HCT116 (cell line): ENCODE data around the gene TYMS. TPM values are rescaled to one million over a fixed set of nuclear protein-coding genes. Genes with fewer than 3 reads are reported as not detected.

Source experiments
- ATAC-seq: fragments of 200-7000 bp; cut with Tn5 transposase; 2 replicates; pipeline ENCODE4 v1.9.1; 2020; ENCODE audit warnings: mild to moderate bottlenecking, moderate library complexity
- BruUV-seq: library from RNA; stranded (reverse); fragments of 400-500 nt; replicated peaks from 2 replicates; lab custom pipeline; 2021; lab: Mats Ljungman, UMichigan
- CTCF ChIA-PET: fragments of 300-600 bp; sonication (Branson Sonifier 250); formaldehyde crosslinking; loops from one replicate; lab custom pipeline; 2021; ENCODE audit warnings: antibody characterized with exemption; lab: Charles Lee
- POLR2A ChIA-PET: fragments of 300-600, 350-600 bp; sonication (Branson Sonifier 250); formaldehyde crosslinking; loops from one replicate; lab custom pipeline; 2021; ENCODE audit warnings: antibody characterized with exemption; lab: Charles Lee
- RAD21 ChIA-PET, 2 experiments: fragments of 300-600 bp; sonication (Branson Sonifier 250); formaldehyde crosslinking; loops; one replicate each; lab custom pipeline; 2023; ENCODE audit warnings: low total read pairs in 2 of 2; ENCODE audit not compliant: uncharacterized antibody in 2 of 2, unreplicated experiment in 2 of 2, low non-redundant PET in 1 of 2; lab: Charles Lee
- DNase-seq: peaks from one replicate; pipeline ENCODE4 v3.0.0-alpha.2; 2010; ENCODE audit warnings: low read depth, low spot score
- H2AFZ ChIP-seq: fragments of 200-600 bp; shearing (Covaris generic), sonication (generic); 2 replicates; pipeline ENCODE4 v1.6.1; 2017; ENCODE audit warnings: low read depth, mixed run types, mixed read lengths, antibody characterized with exemption, low read length; ENCODE audit not compliant: poor library complexity, severe bottlenecking
- H3K27ac ChIP-seq: 2 replicates; pipeline ENCODE4 v1.5.1; 2012; ENCODE audit warnings: low read depth, low read length
- H3K27me3 ChIP-seq: fragments of 200-600 bp; sonication (generic); 2 replicates; pipeline ENCODE4 v1.6.1; 2016; ENCODE audit warnings: mixed run types, low read length, mixed read lengths; ENCODE audit not compliant: insufficient read depth
- H3K36me3 ChIP-seq, 2 experiments: fragments of 200-500 bp in 1 of 2; fragments of 200-600 bp in 1 of 2; sonication (Bioruptor generic) in 1 of 2; sonication (generic) in 1 of 2; 2 replicates each; pipeline versions ENCODE4 v1.5.1 to v1.6.1; 2014 to 2016; ENCODE audit warnings: low read length in 2 of 2, inconsistent platforms in 1 of 2, mixed read lengths in 1 of 2, mixed run types in 1 of 2; ENCODE audit not compliant: insufficient read depth in 2 of 2, control insufficient read depth in 1 of 2
- H3K4me1 ChIP-seq, 2 experiments: fragments of 200-600 bp in 1 of 2; sonication (generic) in 1 of 2; 2 replicates each; pipeline versions ENCODE4 v1.5.1 to v1.6.1; 2012 to 2017; ENCODE audit warnings: low read length in 2 of 2, inconsistent platforms in 1 of 2, mild to moderate bottlenecking in 1 of 2, mixed read lengths in 1 of 2, mixed run types in 1 of 2, moderate library complexity in 1 of 2; ENCODE audit not compliant: insufficient read depth in 2 of 2, control insufficient read depth in 1 of 2
- H3K4me2 ChIP-seq: fragments of 200-600 bp; sonication (generic); 2 replicates; pipeline ENCODE4 v1.6.1; 2017; ENCODE audit warnings: mixed run types, low read length, mixed read lengths
- H3K4me3 ChIP-seq, 2 experiments: fragments of 200-600 bp in 1 of 2; sonication (generic) in 1 of 2; replicated peaks in 1 of 2; 2 replicates each; pipeline ENCODE4 v1.5.1; 2011 to 2016; ENCODE audit warnings: low read length in 2 of 2, control low read depth in 1 of 2, low read depth in 1 of 2, mild to moderate bottlenecking in 1 of 2, mixed read lengths in 1 of 2, mixed run types in 1 of 2
- H3K79me2 ChIP-seq: fragments of 200-600 bp; sonication (generic); 2 replicates; pipeline ENCODE4 v1.6.1; 2017; ENCODE audit warnings: mild to moderate bottlenecking, mixed run types, low read length, moderate library complexity, mixed read lengths; ENCODE audit not compliant: insufficient read depth
- H3K9ac ChIP-seq: fragments of 200-600 bp; sonication (generic); 2 replicates; pipeline ENCODE4 v1.6.1; 2016; ENCODE audit warnings: low read length, mixed read lengths
- H3K9me2 ChIP-seq: fragments of 200-600 bp; sonication (generic), shearing (Covaris generic); 2 replicates; pipeline ENCODE4 v1.6.1; 2017; ENCODE audit warnings: mixed run types, mild to moderate bottlenecking, moderate library complexity; ENCODE audit not compliant: insufficient read depth
- H3K9me3 ChIP-seq, 2 experiments: fragments of 200-500 bp in 1 of 2; fragments of 200-600 bp in 1 of 2; sonication (Bioruptor generic) in 1 of 2; sonication (generic) in 1 of 2; 2 replicates each; pipeline ENCODE4 v1.6.1; 2014 to 2017; ENCODE audit warnings: low read length in 2 of 2, mixed read lengths in 2 of 2, inconsistent platforms in 1 of 2, low read depth in 1 of 2, mild to moderate bottlenecking in 1 of 2, mixed run types in 1 of 2, moderate library complexity in 1 of 2; ENCODE audit not compliant: control insufficient read depth in 1 of 2, insufficient read depth in 1 of 2
- H4K20me1 ChIP-seq: fragments of 200-600 bp; sonication (generic), shearing (Covaris generic); 2 replicates; pipeline ENCODE4 v1.6.1; 2017; ENCODE audit warnings: mixed run types, mild to moderate bottlenecking, moderate library complexity; ENCODE audit not compliant: insufficient read depth
- CBX3 ChIP-seq: IDR thresholded peaks from 2 replicates; pipeline ENCODE4 v1.6.1; 2012; ENCODE audit warnings: low read depth
- CEBPB ChIP-seq: IDR thresholded peaks from 2 replicates; pipeline ENCODE4 v1.6.1; 2012; ENCODE audit warnings: low read depth
- EGR1 ChIP-seq: IDR thresholded peaks from 2 replicates; pipeline ENCODE4 v1.6.1; 2012; ENCODE audit warnings: low read depth
- ELF1 ChIP-seq: IDR thresholded peaks from 2 replicates; pipeline ENCODE4 v1.6.1; 2012; ENCODE audit warnings: low read depth, borderline replicate concordance
- EZH2phosphoT487 ChIP-seq: fragments of 200-600 bp; IDR thresholded peaks from 2 replicates; pipeline ENCODE4 v1.6.1; 2018; ENCODE audit warnings: antibody characterized with exemption, borderline replicate concordance
- JUND ChIP-seq: IDR thresholded peaks from 2 replicates; pipeline ENCODE4 v1.6.1; 2012
- POLR2AphosphoS5 ChIP-seq: IDR thresholded peaks from 2 replicates; pipeline ENCODE4 v1.6.1; 2011; ENCODE audit warnings: mild to moderate bottlenecking, low read depth, low read length, moderate library complexity
- REST ChIP-seq: IDR thresholded peaks from 2 replicates; pipeline ENCODE4 v1.6.1; 2012; ENCODE audit warnings: low read depth
- TCF7L2 ChIP-seq: IDR thresholded peaks from 2 replicates; pipeline ENCODE4 v1.7.0; 2011; ENCODE audit warnings: borderline replicate concordance, inconsistent platforms; ENCODE audit not compliant: insufficient read depth, insufficient read length; ENCODE audit errors: extremely low read depth
- YY1 ChIP-seq: IDR thresholded peaks from 2 replicates; pipeline ENCODE4 v1.6.1; 2011; ENCODE audit warnings: low read length, low read depth, moderate library complexity, mild to moderate bottlenecking; ENCODE audit not compliant: insufficient replicate concordance; ENCODE audit errors: extremely low read depth
- ZNF274 ChIP-seq: fragments of 200-500 bp; sonication (Bioruptor generic); IDR thresholded peaks from 2 replicates; pipeline ENCODE4 v1.6.1; 2014; ENCODE audit warnings: mild to moderate bottlenecking, low read depth, low read length, inconsistent platforms
- intact Hi-C: fragments of 100-400 bp; cut with micrococcal nuclease; formaldehyde crosslinking; loops from 2 replicates; pipeline ENCODE4 v1.10.0; 2022
- total RNA-seq: library from RNA; stranded (reverse); gene quantifications from one replicate; pipeline ENCODE4 v1.2.1, GENCODE V29; 2021; ENCODE audit not compliant: unreplicated experiment
- TF ChIP-seq, protein P1 (sequence below): IDR thresholded peaks from 2 replicates; pipeline ENCODE4 v1.6.1; 2011; ENCODE audit warnings: mild to moderate bottlenecking, low read length, moderate library complexity; ENCODE audit not compliant: insufficient replicate concordance; ENCODE audit errors: extremely low read depth

The TYMS gene
- total RNA-seq, 1 experiment from 2014 or later = 245 TPM

- Histone ChIP-seq H3K9me3 (no peaks in the 10 kb centered on the region), H3K9me2 (no peaks in the 10 kb centered on the region), H3K27me3 (no peaks in the 10 kb centered on the region), H3K4me1 (no peaks in the 10 kb centered on the region), H3K4me3 (no peak overlapping the region), H3K79me2 (peaks cover 12% of the 10 kb centered on the region; the same call in 1 of the 2 replicates), H3K27ac (no peak overlapping the region), H3K9ac (no peak overlapping the region), H4K20me1 (no peaks in the 10 kb centered on the region), H3K4me2 (no peak overlapping the region), H3K36me3 (peaks cover 32 to 36% of the 10 kb centered on the region in 2 experiments; a peak in 3 of 4 replicates), H2AFZ (no peak overlapping the region)
- TF ChIP-seq JUND = no peak
- TF ChIP-seq EZH2phosphoT487 = no peak
- TF ChIP-seq REST = no peak
- TF ChIP-seq ZNF274 = no peak
- no peak for TF ChIP-seq POLR2AphosphoS5
- no peak for TF ChIP-seq TCF7L2
- TF ChIP-seq, protein P1, sequence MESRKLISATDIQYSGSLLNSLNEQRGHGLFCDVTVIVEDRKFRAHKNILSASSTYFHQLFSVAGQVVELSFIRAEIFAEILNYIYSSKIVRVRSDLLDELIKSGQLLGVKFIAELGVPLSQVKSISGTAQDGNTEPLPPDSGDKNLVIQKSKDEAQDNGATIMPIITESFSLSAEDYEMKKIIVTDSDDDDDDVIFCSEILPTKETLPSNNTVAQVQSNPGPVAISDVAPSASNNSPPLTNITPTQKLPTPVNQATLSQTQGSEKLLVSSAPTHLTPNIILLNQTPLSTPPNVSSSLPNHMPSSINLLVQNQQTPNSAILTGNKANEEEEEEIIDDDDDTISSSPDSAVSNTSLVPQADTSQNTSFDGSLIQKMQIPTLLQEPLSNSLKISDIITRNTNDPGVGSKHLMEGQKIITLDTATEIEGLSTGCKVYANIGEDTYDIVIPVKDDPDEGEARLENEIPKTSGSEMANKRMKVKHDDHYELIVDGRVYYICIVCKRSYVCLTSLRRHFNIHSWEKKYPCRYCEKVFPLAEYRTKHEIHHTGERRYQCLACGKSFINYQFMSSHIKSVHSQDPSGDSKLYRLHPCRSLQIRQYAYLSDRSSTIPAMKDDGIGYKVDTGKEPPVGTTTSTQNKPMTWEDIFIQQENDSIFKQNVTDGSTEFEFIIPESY = no peak
- no peak for TF ChIP-seq YY1
- no peak for TF ChIP-seq CEBPB
- TF ChIP-seq EGR1 = no peak
- TF ChIP-seq ELF1 = no peak
- TF ChIP-seq CBX3 = no peak
- intact Hi-C loops = no loop called here
- BruUV-seq = no TSS peak
- ChIA-PET RAD21 (no interaction called here), POLR2A (no interaction called here), CTCF (interaction anchor here (1.3 kb wide), 1 partner anchor 154 kb away, joined by 4 read pairs; no protein-coding TSS in a partner anchor)
- ATAC-seq = no peak
- DNase-seq = no peak
Observed at GRCh38 chr18:676736-677135, 19.3 kb downstream of the TYMS start.
